Fibroblast of lung (primary cell): ENCODE data around the gene ZNF747.

ENCODE experiments used
- EZH2 ChIP-seq: IDR thresholded peaks from 2 replicates; pipeline ENCODE4 v1.5.1; 2012; ENCODE audit warnings: low read length, control low read depth, mild to moderate bottlenecking; ENCODE audit errors: missing control alignments
- TF ChIP-seq, protein P1 (sequence below), 2 donors: IDR thresholded peaks in 1 of 2; conservative IDR thresholded peaks in 1 of 2; 1 replicate in 1 of 2; 2 replicates in 1 of 2; pipeline ENCODE4 v1.5.1; 2011 to 2012; ENCODE audit warnings: low read length in 2 of 2, control low read depth in 1 of 2, inconsistent platforms in 1 of 2, low read depth in 1 of 2, mild to moderate bottlenecking in 1 of 2

GRCh38 chr16:30559690-30560089 is 25.0 kb upstream of the ZNF747 start:
- TF ChIP-seq, protein P1, sequence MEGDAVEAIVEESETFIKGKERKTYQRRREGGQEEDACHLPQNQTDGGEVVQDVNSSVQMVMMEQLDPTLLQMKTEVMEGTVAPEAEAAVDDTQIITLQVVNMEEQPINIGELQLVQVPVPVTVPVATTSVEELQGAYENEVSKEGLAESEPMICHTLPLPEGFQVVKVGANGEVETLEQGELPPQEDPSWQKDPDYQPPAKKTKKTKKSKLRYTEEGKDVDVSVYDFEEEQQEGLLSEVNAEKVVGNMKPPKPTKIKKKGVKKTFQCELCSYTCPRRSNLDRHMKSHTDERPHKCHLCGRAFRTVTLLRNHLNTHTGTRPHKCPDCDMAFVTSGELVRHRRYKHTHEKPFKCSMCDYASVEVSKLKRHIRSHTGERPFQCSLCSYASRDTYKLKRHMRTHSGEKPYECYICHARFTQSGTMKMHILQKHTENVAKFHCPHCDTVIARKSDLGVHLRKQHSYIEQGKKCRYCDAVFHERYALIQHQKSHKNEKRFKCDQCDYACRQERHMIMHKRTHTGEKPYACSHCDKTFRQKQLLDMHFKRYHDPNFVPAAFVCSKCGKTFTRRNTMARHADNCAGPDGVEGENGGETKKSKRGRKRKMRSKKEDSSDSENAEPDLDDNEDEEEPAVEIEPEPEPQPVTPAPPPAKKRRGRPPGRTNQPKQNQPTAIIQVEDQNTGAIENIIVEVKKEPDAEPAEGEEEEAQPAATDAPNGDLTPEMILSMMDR (conservative IDR thresholded peaks at IDR 0.05 in 1 of 2, IDR thresholded peaks at IDR 0.05 in 1 of 2; ENCODE audit: low read depth in 1 of 2, low read length in 2 of 2) = no peak
- TF ChIP-seq EZH2 = no peak
